ENCODE data around the gene STAT3.

Gene STAT3

DNA sequence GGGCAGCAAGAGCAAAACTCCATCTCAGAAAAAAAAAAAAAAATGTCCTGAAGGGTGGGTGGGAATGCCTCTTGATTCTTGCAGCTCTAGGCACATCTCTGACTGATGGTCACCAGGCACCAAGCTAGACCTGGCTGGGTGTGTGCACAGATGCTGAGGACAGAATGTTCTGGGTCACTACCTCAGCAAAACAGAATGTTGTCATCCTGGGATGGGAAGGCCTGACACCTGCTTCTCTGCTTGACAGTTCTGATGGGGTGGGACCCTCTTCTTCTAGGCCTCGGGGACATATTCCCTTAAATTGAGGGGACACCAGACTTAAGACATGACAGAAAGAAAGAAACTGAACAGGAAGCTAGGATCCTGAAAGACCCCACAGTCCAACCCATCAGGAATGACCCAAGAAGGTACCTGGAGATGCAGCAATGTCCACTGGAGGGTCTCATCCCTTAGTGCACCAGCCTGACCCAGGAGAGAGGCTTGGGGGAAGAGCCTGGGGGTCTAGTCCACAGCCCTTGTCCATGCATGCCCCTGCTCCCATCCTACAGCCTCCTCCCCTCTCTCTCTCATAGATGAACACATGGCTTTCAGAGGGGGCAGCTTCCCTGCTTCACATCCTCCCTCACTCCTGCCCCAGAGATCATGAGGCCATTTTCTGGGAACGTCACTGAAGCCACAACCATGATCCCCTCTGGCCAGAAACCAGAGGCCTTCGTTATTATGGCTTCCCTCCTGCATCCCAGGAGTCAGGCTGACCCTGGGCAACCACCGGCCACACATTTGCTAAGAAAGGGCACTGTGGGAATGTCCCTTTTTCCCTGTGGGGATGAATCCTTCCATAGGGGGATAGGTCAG is 108.2 kb downstream of the STAT3 start:
- TF ChIP-seq GABPA (IDR thresholded peaks at IDR 0.05; ENCODE audit: low read depth) = no peak
- TF ChIP-seq POLR2AphosphoS5 (IDR thresholded peaks at IDR 0.05; ENCODE audit: low read depth) = no peak
- no peak for TF ChIP-seq CTCF (IDR thresholded peaks at IDR 0.05; ENCODE audit: insufficient read depth, low read length)
- TF ChIP-seq SPI1 (IDR thresholded peaks at IDR 0.05; ENCODE audit: borderline replicate concordance, low read depth) = no peak
- TF ChIP-seq, protein P1, sequence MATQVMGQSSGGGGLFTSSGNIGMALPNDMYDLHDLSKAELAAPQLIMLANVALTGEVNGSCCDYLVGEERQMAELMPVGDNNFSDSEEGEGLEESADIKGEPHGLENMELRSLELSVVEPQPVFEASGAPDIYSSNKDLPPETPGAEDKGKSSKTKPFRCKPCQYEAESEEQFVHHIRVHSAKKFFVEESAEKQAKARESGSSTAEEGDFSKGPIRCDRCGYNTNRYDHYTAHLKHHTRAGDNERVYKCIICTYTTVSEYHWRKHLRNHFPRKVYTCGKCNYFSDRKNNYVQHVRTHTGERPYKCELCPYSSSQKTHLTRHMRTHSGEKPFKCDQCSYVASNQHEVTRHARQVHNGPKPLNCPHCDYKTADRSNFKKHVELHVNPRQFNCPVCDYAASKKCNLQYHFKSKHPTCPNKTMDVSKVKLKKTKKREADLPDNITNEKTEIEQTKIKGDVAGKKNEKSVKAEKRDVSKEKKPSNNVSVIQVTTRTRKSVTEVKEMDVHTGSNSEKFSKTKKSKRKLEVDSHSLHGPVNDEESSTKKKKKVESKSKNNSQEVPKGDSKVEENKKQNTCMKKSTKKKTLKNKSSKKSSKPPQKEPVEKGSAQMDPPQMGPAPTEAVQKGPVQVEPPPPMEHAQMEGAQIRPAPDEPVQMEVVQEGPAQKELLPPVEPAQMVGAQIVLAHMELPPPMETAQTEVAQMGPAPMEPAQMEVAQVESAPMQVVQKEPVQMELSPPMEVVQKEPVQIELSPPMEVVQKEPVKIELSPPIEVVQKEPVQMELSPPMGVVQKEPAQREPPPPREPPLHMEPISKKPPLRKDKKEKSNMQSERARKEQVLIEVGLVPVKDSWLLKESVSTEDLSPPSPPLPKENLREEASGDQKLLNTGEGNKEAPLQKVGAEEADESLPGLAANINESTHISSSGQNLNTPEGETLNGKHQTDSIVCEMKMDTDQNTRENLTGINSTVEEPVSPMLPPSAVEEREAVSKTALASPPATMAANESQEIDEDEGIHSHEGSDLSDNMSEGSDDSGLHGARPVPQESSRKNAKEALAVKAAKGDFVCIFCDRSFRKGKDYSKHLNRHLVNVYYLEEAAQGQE (IDR thresholded peaks at IDR 0.05; ENCODE audit: insufficient replicate concordance, low read depth) = no peak
- no peak for DNase-seq (ENCODE audit: low read depth in 1 of 2, low spot score in 1 of 2)
- no peaks in the 10 kb centered on the region for H3K27me3 ChIP-seq (ENCODE audit: insufficient read depth, poor library complexity, severe bottlenecking)
- no peak overlapping the region for H3K27ac ChIP-seq (replicated peaks)
- no peak overlapping the region for H3K4me3 ChIP-seq (replicated peaks; ENCODE audit: insufficient read depth, low read length)

DNA sequence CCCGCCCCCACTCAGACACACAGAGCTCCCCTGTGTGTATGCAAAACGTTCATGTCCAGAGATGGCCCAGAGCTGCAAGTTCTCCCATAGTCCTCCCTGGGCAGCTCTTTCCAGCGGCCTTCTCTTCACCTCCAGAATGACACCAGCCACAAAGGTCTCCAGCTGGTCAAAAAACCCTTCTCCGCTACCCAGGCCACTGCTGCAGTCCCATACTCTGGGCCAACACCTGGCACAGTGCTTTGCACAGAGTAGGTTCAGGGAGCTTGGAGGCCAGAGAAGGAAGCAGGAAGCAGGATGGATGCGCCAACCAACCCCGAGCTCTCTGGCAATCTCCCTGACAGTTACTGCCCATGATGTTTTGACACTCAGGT is 110.9 kb downstream of the STAT3 start:
- H3K27me3 ChIP-seq (ENCODE audit: insufficient read depth, poor library complexity, severe bottlenecking) = no peaks in the 10 kb centered on the region
- TF ChIP-seq, protein P1 (IDR thresholded peaks at IDR 0.05; ENCODE audit: insufficient replicate concordance, low read depth) = no peak
- no peak for TF ChIP-seq POLR2AphosphoS5 (IDR thresholded peaks at IDR 0.05; ENCODE audit: low read depth)
- TF ChIP-seq GABPA (IDR thresholded peaks at IDR 0.05; ENCODE audit: low read depth) = no peak
- no peak for TF ChIP-seq SPI1 (IDR thresholded peaks at IDR 0.05; ENCODE audit: borderline replicate concordance, low read depth)
- no peak for TF ChIP-seq CTCF (IDR thresholded peaks at IDR 0.05; ENCODE audit: insufficient read depth, low read length)
- no peak overlapping the region for H3K4me3 ChIP-seq (replicated peaks; ENCODE audit: insufficient read depth, low read length)
- no peak for DNase-seq (ENCODE audit: low read depth in 1 of 2, low spot score in 1 of 2)
- H3K27ac ChIP-seq (replicated peaks) = no peak overlapping the region; the same call in 1 of the 2 replicates

DNA sequence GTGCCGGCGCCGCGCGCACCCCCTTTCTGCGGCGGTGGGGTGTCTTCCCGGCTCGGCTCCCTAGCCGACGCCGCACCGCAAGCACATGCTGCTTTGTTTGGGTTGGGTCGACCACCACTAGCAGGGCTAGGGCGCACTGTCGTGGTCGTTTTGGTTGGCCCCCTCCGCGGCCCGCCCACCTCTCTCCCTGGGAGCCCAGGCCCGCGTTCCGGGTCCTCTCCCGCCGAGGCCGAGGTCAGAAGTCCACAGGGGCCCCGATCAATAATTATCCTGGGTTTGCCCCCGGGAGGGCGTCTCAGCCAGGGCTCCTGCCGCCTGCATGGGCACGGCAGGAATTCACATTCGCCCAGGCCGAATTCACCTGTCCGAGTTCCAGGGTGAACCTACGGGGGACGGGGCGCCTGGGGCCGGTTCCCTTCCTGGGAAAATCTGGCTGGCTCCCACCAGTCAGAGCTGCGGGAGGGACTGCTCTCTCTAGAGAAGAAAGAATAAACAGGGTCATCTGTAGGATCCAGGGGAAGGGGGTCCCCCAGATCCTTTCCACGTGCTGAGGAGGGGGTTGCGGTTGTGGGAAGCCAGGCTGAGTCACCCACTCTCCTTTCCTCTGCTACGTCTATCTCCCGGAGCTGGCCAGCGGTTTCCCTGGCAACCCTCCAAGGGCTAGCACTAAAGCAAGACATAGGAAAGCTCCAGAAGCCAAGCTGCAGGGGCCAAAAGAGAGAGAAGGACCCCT is 111.5 kb downstream of the STAT3 start:
- TF ChIP-seq, protein P1 (IDR thresholded peaks at IDR 0.05; ENCODE audit: insufficient replicate concordance, low read depth) = no peak
- TF ChIP-seq SPI1 (IDR thresholded peaks at IDR 0.05; ENCODE audit: borderline replicate concordance, low read depth) (no peak), POLR2AphosphoS5 (IDR thresholded peaks at IDR 0.05; ENCODE audit: low read depth) (no peak; the same call in 1 of the 2 replicates), GABPA (IDR thresholded peaks at IDR 0.05; ENCODE audit: low read depth) (no peak), CTCF (IDR thresholded peaks at IDR 0.05; ENCODE audit: insufficient read depth, low read length) (no peak)
- peak overlapping the region; percentile 47 for H3K4me3 ChIP-seq (replicated peaks; ENCODE audit: insufficient read depth, low read length)
- H3K27ac ChIP-seq (replicated peaks) = peak overlapping the region; percentile 61
- DNase-seq (ENCODE audit: low read depth in 1 of 2, low spot score in 1 of 2) = peak in 1 of 2 experiments; percentile 41
- H3K27me3 ChIP-seq (ENCODE audit: insufficient read depth, poor library complexity, severe bottlenecking) = no peaks in the 10 kb centered on the region
